A549 (cell line): ENCODE data around the gene KRTAP10-9. TPM values are rescaled to one million over a fixed set of nuclear protein-coding genes. Genes with fewer than 3 reads are reported as not detected.

ENCODE experiments used
- ATAC-seq, 2 experiments: fragments of 200-7000 bp in 1 of 2; fragments of >200 bp in 1 of 2; cut with Nextera tagmentation in 1 of 2; cut with Tn5 transposase in 1 of 2; 3 replicates each; pipeline versions ENCODE4 v1.8.0 to v1.9.1; 2018 to 2020; ENCODE audit warnings: mild to moderate bottlenecking in 1 of 2, moderate library complexity in 1 of 2
- CTCF ChIA-PET: fragments of 300-600 bp; sonication (Branson Sonifier 250); formaldehyde crosslinking; extraction: SDS; loops from one replicate; lab custom pipeline; 2021; ENCODE audit warnings: antibody characterized with exemption, inconsistent platforms; lab: Yijun Ruan, JAX
- POLR2A ChIA-PET: fragments of 350-600 bp; formaldehyde crosslinking; extraction: SDS; loops from one replicate; lab custom pipeline; 2021; ENCODE audit warnings: antibody characterized with exemption, inconsistent platforms; lab: Yijun Ruan, JAX
- DNase-seq, 2 experiments: peaks; one replicate each; pipeline versions ENCODE4 v3.0.0 to v3.0.0-alpha.2; 2011 to 2016; ENCODE audit warnings: low read depth in 1 of 2, low spot score in 1 of 2
- FAIRE-seq: peaks from 2 replicates; lab custom pipeline; 2011; peaks lifted over from hg19 to GRCh38; lab: Jason Lieb, UNC
- H3K27ac ChIP-seq, 2 experiments: fragments of >200 bp; sonication (Bioruptor Twin); formaldehyde crosslinking; 3 replicates each; pipeline ENCODE4 v1.5.1; 2016 to 2017
- H3K4me1 ChIP-seq: fragments of >200 bp; sonication (Bioruptor Twin); formaldehyde crosslinking; 3 replicates; pipeline ENCODE4 v1.6.1; 2016
- H3K4me2 ChIP-seq: fragments of >200 bp; sonication (Bioruptor Twin); formaldehyde crosslinking; 3 replicates; pipeline ENCODE4 v1.6.1; 2016
- H3K4me3 ChIP-seq: fragments of >200 bp; sonication (Bioruptor Twin); formaldehyde crosslinking; 3 replicates; pipeline ENCODE4 v1.5.1; 2016
- H3K9me3 ChIP-seq: fragments of >200 bp; sonication (Bioruptor Twin); formaldehyde crosslinking; 3 replicates; pipeline ENCODE4 v1.6.1; 2016
- BCL3 ChIP-seq: fragments of >200 bp; sonication (Bioruptor Twin); formaldehyde crosslinking; IDR thresholded peaks from 3 replicates; pipeline ENCODE4 v1.6.1; 2016
- BHLHE40 ChIP-seq: IDR thresholded peaks from 2 replicates; pipeline ENCODE4 v1.6.1; 2012; ENCODE audit warnings: low read depth, low read length, inconsistent platforms
- CEBPB ChIP-seq, 2 experiments: fragments of >200 bp in 1 of 2; sonication (Bioruptor Twin) in 1 of 2; formaldehyde crosslinking in 1 of 2; IDR thresholded peaks; 2 replicates each; pipeline ENCODE4 v1.6.1; 2012 to 2016
- ELK1 ChIP-seq: fragments of 150-350 bp; IDR thresholded peaks from 2 replicates; pipeline ENCODE4 v1.6.1; 2014; ENCODE audit warnings: low read depth, mild to moderate bottlenecking, low read length
- EP300 ChIP-seq, 2 experiments: fragments of >200 bp; sonication (Bioruptor Twin); formaldehyde crosslinking; IDR thresholded peaks; 2 replicates in 1 of 2; 3 replicates in 1 of 2; pipeline ENCODE4 v1.6.1; 2016 to 2017
- FOSB ChIP-seq: fragments of 250-450 bp; sonication (Bioruptor Pico); IDR thresholded peaks from 2 replicates; pipeline ENCODE4 v1.5.0; 2020; ENCODE audit warnings: mild to moderate bottlenecking, moderate library complexity
- FOXS1 ChIP-seq: fragments of 250-450 bp; sonication (Bioruptor Pico); IDR thresholded peaks from 2 replicates; pipeline ENCODE4 v1.5.0; 2020; ENCODE audit warnings: mild to moderate bottlenecking, moderate library complexity
- HDAC2 ChIP-seq: fragments of 200-600 bp; sonication (generic); IDR thresholded peaks from 2 replicates; pipeline ENCODE4 v1.6.1; 2016
- HOXA7 ChIP-seq: fragments of 250-450 bp; sonication (Bioruptor Pico); IDR thresholded peaks from 2 replicates; pipeline ENCODE4 v1.5.0; 2020; ENCODE audit warnings: mild to moderate bottlenecking, moderate library complexity
- HOXB13 ChIP-seq: fragments of 250-450 bp; sonication (Bioruptor Pico); IDR thresholded peaks from 2 replicates; pipeline ENCODE4 v1.5.0; 2020; ENCODE audit warnings: low read depth, mild to moderate bottlenecking, moderate library complexity
- HOXB5 ChIP-seq: fragments of 250-450 bp; sonication (Bioruptor Pico); IDR thresholded peaks from 2 replicates; pipeline ENCODE4 v1.5.0; 2020; ENCODE audit warnings: mild to moderate bottlenecking, moderate library complexity
- KDM1A ChIP-seq: fragments of 200-600 bp; sonication (generic); IDR thresholded peaks from 2 replicates; pipeline ENCODE4 v1.6.1; 2016; ENCODE audit warnings: low read depth, mild to moderate bottlenecking
- NPAS2 ChIP-seq: fragments of 250-450 bp; sonication (Bioruptor Pico); IDR thresholded peaks from 2 replicates; pipeline ENCODE4 v1.8.0; 2022; ENCODE audit warnings: mild to moderate bottlenecking, moderate library complexity, borderline replicate concordance
- NR3C1 ChIP-seq: fragments of >200 bp; sonication (Bioruptor Twin); formaldehyde crosslinking; IDR thresholded peaks from 3 replicates; pipeline ENCODE4 v1.6.1; 2017
- PHF8 ChIP-seq: fragments of 200-600 bp; sonication (generic); IDR thresholded peaks from 2 replicates; pipeline ENCODE4 v1.6.1; 2016; ENCODE audit warnings: low read depth, mild to moderate bottlenecking, antibody characterized with exemption, moderate library complexity, borderline replicate concordance
- RAD21 ChIP-seq, 2 experiments: fragments of >200 bp in 1 of 2; sonication (Bioruptor Twin) in 1 of 2; formaldehyde crosslinking in 1 of 2; IDR thresholded peaks in 1 of 2; conservative IDR thresholded peaks in 1 of 2; 2 replicates in 1 of 2; 3 replicates in 1 of 2; pipeline ENCODE4 v1.6.1; 2012 to 2018; ENCODE audit warnings: inconsistent platforms in 1 of 2
- RARB ChIP-seq: fragments of 250-450 bp; sonication (Bioruptor Pico); IDR thresholded peaks from 2 replicates; pipeline ENCODE4 v1.8.0; 2021; ENCODE audit warnings: mild to moderate bottlenecking, moderate library complexity
- SMC3 ChIP-seq: fragments of >200 bp; sonication (Bioruptor Twin); formaldehyde crosslinking; IDR thresholded peaks from 3 replicates; pipeline ENCODE4 v1.6.1; 2018; ENCODE audit warnings: inconsistent platforms
- ZSCAN20 ChIP-seq: fragments of 250-450 bp; sonication (Bioruptor Pico); IDR thresholded peaks from 2 replicates; pipeline ENCODE4 v1.8.0; 2022; ENCODE audit warnings: mild to moderate bottlenecking, moderate library complexity
- WGBS: methylation state at CpG from one replicate; pipeline ENCODE4 v1.1.6; 2017; ENCODE audit errors: missing lambda C conversion rate; 5-methylcytosine and 5-hydroxymethylcytosine counted together
- polyA minus RNA-seq: library from RNA; depleted of rRNA, polyadenylated mRNA; stranded (reverse); fragments of >200 nt; gene quantifications from 2 replicates; pipeline ENCODE4 v1.2.3, GENCODE V29; 2011; rRNA and poly(A)+ RNA removed
- polyA plus RNA-seq, 4 experiments: library from polyadenylated mRNA; depleted of rRNA in 3 of 4; stranded (reverse); fragments of >200 nt; fragmentation: RNase III in 1 of 4; extraction: RNeasy Plus Mini Kit Qiagen cat#74134 plus additional on column Dnase treatment in 1 of 4; gene quantifications; 2 replicates in 3 of 4; 3 replicates in 1 of 4; pipeline ENCODE4 v1.2.3, GENCODE V29; 2011 to 2017
- TF ChIP-seq, protein P1 (sequence below): fragments of 200-600 bp; sonication (generic); IDR thresholded peaks from 2 replicates; pipeline ENCODE4 v1.6.1; 2016; ENCODE audit warnings: antibody characterized with exemption, mild to moderate bottlenecking, moderate library complexity

The KRTAP10-9 gene
- polyA plus RNA-seq (2011; rRNA removed) (not detected in 2 replicates), polyA plus RNA-seq (2017; fragmentation: RNase III; extraction: RNeasy Plus Mini Kit Qiagen cat#74134 plus additional on column Dnase treatment) (not detected in 3 replicates), polyA minus RNA-seq (not detected in 2 replicates)
- polyA plus RNA-seq (2012; cell fraction: cytosol; rRNA removed): not detected in 2 replicates
- not detected in 2 replicates for polyA plus RNA-seq (2012; cell fraction: nucleus; rRNA removed)

- H3K4me2 ChIP-seq: no peak within 1 kb of the TSS
- DNase-seq (no peak), ATAC-seq (no peak), FAIRE-seq (no peak)
- H3K27ac ChIP-seq: no peak within 1 kb of the TSS
- 38% methylated on average over 5 of the region's 7 CpGs for WGBS
- ChIA-PET POLR2A (interaction anchor here (0.6 kb wide), 1 partner anchor 23 kb away, joined by 3 read pairs; no protein-coding TSS in a partner anchor), CTCF (no interaction called here)
- H3K4me1 ChIP-seq: no peaks in the 10 kb centered on the region
- no peak within 1 kb of the TSS for H3K4me3 ChIP-seq
- no peak for TF ChIP-seq FOSB (CRISPR knock-in tag)
- no peak for TF ChIP-seq BCL3
- TF ChIP-seq RARB (CRISPR knock-in tag): no peak
- no peak for TF ChIP-seq PHF8
- TF ChIP-seq ZSCAN20 (CRISPR knock-in tag): no peak
- peaks cover 19% of the 10 kb centered on the region; the same call in 2 of the 3 replicates for H3K9me3 ChIP-seq
Measured at GRCh38 chr21:44626673-44627143, at the start of gene KRTAP10-9. KRTAP10-9 (plus strand) TSS chr21:44627093; CDS start chr21:44627172, 79 bp downstream.

DNA sequence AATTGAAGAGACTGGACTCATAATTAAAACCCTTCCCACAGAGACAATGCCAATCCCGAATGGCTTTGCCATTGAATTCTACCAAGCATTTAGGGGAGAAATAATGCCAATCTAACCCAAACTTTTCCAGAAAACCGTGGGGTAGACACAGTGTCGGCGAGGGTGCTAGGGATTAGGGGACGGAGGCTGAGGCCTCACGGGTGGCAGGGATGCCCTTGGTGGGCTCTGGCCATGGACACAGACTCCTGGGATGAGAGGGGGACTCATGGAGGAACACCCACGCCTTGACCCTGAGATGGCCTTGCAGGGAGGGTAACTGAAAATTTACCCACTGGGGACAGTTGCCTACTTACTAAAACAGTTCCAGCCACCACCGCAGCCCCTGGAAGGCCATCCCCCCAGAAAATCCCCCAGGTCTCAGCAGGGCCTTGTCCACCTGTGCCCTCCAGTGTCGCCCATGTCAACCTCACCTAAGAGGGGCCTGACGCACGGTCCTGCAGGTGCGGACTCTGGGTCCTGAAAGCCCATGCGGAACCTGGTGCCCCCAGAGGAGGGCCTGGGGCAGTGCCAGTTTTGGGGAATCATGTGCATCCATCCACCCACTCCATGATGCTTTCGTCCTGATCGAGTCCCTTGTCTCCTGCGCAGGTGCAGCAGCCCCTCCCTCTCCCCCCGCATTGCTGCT is 48.4 kb upstream of the KRTAP10-9 start:
- FAIRE-seq: no peak
- ATAC-seq: no peak
- 63% methylated on average over 12 of the region's 17 CpGs for WGBS
- Histone ChIP-seq H3K4me1 (no peaks in the 10 kb centered on the region), H3K9me3 (peaks cover 20% of the 10 kb centered on the region), H3K27ac (no peak overlapping the region), H3K4me2 (no peak overlapping the region), H3K4me3 (no peak overlapping the region)
- ChIA-PET POLR2A (no interaction called here), CTCF (interaction anchor here (1.3 kb wide), 1 partner anchor 47 kb away, joined by 3 read pairs; no protein-coding TSS in a partner anchor)
- no peak for DNase-seq
- TF ChIP-seq SMC3: no peak
- no peak for TF ChIP-seq EP300 (IDR thresholded peaks at IDR 0.05)
- no peak for TF ChIP-seq KDM1A
- TF ChIP-seq HOXA7 (CRISPR knock-in tag): no peak
- no peak for TF ChIP-seq HOXB5
- no peak for TF ChIP-seq RAD21 (conservative IDR thresholded peaks at IDR 0.05 in 1 of 2, IDR thresholded peaks at IDR 0.05 in 1 of 2)
- no peak for TF ChIP-seq HDAC2
- TF ChIP-seq FOXS1 (CRISPR knock-in tag): no peak
- no peak for TF ChIP-seq HOXB13 (CRISPR knock-in tag)
- TF ChIP-seq BCL3: no peak
- TF ChIP-seq PHF8: no peak
- no peak for TF ChIP-seq NPAS2 (CRISPR knock-in tag)
- TF ChIP-seq BHLHE40: no peak
- no peak for TF ChIP-seq NR3C1
- TF ChIP-seq, protein P1, sequence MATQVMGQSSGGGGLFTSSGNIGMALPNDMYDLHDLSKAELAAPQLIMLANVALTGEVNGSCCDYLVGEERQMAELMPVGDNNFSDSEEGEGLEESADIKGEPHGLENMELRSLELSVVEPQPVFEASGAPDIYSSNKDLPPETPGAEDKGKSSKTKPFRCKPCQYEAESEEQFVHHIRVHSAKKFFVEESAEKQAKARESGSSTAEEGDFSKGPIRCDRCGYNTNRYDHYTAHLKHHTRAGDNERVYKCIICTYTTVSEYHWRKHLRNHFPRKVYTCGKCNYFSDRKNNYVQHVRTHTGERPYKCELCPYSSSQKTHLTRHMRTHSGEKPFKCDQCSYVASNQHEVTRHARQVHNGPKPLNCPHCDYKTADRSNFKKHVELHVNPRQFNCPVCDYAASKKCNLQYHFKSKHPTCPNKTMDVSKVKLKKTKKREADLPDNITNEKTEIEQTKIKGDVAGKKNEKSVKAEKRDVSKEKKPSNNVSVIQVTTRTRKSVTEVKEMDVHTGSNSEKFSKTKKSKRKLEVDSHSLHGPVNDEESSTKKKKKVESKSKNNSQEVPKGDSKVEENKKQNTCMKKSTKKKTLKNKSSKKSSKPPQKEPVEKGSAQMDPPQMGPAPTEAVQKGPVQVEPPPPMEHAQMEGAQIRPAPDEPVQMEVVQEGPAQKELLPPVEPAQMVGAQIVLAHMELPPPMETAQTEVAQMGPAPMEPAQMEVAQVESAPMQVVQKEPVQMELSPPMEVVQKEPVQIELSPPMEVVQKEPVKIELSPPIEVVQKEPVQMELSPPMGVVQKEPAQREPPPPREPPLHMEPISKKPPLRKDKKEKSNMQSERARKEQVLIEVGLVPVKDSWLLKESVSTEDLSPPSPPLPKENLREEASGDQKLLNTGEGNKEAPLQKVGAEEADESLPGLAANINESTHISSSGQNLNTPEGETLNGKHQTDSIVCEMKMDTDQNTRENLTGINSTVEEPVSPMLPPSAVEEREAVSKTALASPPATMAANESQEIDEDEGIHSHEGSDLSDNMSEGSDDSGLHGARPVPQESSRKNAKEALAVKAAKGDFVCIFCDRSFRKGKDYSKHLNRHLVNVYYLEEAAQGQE: no peak
- no peak for TF ChIP-seq ELK1
- TF ChIP-seq CEBPB (IDR thresholded peaks at IDR 0.05): no peak
- TF ChIP-seq, all 56 proteins: peak for 0
